ENCODE data around the gene EFTUD2. TPM values are rescaled to one million over a fixed set of nuclear protein-coding genes. Genes with fewer than 3 reads are reported as not detected.

The EFTUD2 gene
- total RNA-seq, 2 donors from 2014 or later: 72.6 to 77.5 TPM

DNA sequence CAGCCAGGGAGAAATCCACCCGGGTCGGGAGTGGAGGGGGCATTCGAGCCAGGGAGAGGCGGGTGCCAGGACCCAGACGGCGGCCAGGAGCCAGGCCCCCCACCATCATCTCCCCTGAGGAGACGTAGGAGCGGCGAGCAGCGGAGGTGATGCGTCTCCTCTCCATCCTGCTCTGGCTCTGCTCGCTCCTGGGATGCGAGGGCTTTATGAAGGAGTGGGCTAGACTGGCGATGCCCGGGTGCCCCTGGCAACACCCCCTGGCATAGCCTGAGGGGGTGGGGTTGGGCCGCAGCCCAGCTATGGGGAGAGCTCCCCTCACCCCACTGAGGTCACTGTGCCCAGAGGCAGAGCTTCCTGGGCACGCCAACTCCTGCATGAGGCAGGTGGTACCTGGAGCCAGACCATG lies 16.1 kb upstream of the EFTUD2 start, which contains the start of gene GFAP:
Gene GFAP (minus strand): TSS at position 180 of the 406 bp plus-strand sequence. CDS start 14 bp downstream, at position 166.
- ATAC-seq: no peak
- intact Hi-C loops (cut with DNase I, micrococcal nuclease): loop anchor here in 1 of 2 donors (10.0 kb wide), 1 partner anchor 189 kb away; no protein-coding TSS in a partner anchor
- no peak for DNase-seq

DNA sequence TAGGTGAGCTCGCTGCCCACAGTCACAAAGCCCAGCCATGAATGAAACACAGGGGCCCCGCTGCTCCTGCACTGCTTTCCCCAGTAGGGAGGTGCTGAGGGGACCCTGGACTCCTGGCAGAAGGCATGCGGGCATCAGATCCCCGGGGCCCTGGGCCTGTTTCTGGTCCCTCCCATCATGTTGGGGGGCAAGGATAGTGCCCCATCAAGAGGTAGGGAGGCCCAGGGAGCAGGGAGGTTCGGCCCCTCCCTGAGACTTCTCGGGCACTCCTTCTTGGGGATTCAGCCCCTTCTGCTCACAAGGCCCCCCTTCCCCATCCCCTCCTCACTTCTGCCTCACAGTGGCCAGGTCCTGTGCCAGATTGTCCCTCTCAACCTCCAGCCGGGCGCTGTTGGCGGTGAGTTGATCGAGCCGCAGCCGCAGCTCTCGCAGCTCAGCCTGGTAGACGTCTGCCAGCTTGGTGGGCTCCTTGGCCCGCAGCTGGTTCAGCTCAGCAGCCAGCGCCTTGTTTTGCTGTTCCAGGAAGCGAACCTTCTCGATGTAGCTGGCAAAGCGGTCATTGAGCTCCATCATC lies 15.5 kb upstream of the EFTUD2 start:
- no peak for ATAC-seq
- intact Hi-C loops (cut with DNase I, micrococcal nuclease): loop anchor here in 1 of 2 donors (10.0 kb wide), 1 partner anchor 190 kb away; no protein-coding TSS in a partner anchor
- DNase-seq: peak in 1 of 2 donors; percentile 24

DNA sequence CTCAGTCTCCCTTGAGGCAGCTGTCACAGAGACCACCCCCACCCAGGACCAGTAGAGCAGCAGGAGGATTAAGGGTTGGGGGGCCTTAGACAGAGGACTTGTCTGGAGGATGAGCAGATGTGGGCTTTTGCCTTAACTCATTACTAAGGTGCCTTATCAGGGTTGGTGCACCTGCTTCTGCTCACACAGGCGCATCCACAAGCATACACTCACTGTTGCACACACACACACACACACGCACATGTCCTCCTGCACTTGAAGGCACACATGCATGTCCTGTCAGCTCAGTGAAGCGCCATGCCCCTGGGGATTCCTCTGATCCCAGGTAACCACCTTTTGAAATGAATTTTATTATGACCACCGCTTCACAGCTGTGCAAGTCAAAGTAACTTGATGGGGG lies 14.9 kb upstream of the EFTUD2 start:
- ATAC-seq (no peak), DNase-seq (no peak)
- intact Hi-C loops (cut with DNase I, micrococcal nuclease): loop anchor here in 1 of 2 donors (10.0 kb wide), 1 partner anchor 191 kb away; no protein-coding TSS in a partner anchor

DNA sequence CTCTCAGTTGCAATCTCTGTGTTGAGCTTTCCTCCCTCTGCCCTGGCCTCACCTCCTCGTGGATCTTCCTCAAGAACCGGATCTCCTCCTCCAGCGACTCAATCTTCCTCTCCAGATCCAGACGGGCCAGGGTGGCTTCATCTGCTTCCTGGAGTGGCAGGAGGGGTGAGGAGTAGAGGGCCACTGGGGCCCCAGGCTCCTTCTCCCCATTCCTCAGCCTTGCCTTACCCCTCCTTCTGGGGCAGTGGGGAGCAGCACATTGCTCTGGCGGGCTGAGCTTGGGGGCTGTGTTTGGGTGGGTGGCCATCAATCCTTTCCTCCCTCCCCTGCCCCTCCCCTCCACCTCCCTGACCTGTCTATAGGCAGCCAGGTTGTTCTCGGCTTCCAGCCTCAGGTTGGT lies 14.4 kb upstream of the EFTUD2 start:
- intact Hi-C loops (cut with DNase I, micrococcal nuclease): loop anchor here in 1 of 2 donors (10.0 kb wide), 1 partner anchor 191 kb away; no protein-coding TSS in a partner anchor
- DNase-seq: peak in 1 of 2 donors; percentile 11
- ATAC-seq: no peak

DNA sequence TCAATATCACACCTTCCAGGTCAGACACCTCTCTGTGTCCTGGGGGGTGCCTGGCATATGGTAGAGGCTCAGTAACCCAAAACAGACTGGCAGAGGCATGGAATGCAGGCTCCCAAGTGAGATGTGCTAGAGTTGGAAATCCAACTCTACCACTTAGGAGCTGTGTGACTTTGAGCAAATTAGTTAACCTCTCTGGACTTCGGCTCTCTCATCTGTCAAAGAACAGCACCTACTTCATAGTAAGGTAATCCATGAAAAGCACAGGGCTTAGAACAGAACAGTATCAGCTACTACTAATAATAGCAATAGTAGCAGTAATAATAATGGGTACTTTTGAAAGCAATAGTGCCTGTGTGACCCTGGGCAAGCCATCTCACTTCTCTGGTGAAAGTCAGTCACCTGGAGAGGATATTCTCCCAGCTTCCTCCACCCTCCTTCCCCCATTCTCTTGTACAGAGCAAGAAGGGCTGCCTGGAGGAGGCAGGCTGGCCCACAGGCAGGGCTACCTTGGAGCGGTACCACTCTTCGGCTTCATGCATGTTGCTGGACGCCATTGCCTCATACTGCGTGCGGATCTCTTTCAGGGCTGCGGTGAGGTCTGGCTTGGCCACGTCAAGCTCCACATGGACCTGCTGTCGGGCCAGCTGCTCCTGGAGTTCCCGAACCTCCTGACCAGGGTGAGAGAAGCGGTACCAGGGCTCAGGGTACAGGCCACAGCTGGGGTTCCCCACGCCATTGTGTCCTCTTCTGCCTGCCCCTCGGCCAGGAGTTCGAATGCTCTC lies 13.7 kb upstream of the EFTUD2 start:
- DNase-seq (no peak), ATAC-seq (no peak)
- intact Hi-C loops (cut with DNase I, micrococcal nuclease): loop anchor here in 1 of 2 donors (10.0 kb wide), 1 partner anchor 192 kb away; no protein-coding TSS in a partner anchor

DNA sequence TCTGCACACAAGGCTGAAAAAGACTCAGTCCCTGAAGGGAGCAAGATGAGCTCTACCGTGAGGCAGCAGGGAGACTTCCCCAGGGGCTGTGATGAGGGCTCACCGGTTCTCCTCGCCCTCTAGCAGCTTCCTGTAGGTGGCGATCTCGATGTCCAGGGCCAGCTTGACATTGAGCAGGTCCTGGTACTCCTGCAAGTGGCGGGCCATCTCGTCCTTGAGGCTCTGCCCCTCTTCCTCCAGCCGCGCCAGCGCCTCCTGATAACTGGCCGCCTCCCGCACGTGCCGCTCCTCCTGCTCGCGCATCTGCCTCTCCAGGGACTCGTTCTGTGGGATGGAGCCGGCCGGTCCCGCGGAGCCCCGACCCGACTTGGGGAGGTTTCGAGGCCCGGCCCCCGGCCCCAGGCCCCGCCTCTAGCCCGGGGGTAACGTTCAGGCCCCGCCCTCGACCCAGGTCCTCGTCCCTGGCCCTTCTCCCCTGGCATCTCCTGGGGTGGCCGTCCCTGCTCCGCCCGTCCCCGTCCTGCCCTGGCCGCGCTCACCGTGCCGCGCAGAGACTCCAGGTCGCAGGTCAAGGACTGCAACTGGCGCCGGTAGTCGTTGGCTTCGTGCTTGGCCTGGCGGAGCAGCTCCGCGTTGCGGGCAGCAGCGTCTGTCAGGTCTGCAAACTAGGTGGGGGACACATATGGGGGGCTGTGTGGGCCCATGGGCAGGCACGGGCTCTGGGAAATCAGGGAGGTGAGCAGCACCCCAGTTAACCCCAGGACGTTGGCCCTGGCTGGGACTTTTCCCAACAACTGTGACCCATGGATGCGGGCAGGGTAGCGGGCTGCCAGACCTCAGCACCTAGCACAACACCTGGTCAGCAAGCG lies 12.1 kb upstream of the EFTUD2 start:
- DNase-seq (peak; percentile 64 to 72), ATAC-seq (peak; percentile 80)
- intact Hi-C loops (cut with DNase I, micrococcal nuclease): loop anchor here in 1 of 2 donors (10.0 kb wide), 1 partner anchor 193 kb away; no protein-coding TSS in a partner anchor

DNA sequence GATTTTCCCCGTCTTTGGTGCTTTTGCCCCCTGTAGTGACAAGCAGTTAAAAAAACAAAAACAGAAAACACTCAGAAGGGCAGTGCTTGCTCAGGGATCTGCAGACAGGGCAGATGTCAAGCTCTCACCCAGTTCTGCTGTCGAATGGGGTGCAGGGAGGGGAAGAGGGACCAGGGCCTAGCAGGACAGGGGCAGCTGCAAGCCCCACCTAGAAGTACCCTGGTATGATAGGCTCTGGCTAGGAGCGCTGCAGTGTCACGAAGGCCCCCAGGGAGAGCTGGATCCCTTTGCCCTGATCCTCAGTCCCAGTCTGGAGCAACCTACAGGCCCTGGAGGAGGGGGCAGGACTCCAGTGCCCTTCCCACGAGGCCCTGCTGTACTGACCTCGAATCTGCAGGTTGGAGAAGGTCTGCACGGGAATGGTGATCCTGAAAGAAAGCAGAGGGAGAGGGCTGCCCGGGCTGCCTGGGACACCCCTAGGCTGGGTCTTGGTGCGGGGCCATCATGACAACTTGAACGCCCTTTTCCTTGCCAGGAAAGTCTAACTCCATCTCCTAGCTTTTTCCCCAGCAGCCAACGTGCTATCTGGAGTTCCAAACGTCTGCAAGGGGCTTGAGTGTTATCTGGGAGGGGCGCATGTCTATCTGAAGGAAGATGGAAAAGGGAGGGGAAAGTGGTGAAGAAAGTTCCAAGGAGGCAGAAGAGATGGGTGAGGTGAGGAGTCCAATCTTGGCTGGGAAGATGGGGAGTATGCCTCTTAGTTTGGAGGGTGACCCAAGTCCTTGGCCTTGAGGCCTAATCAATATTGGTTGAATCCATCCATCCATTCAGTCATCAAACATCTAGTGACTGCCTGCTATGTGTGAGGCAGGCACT lies 11.2 kb upstream of the EFTUD2 start:
- ATAC-seq (no peak), DNase-seq (no peak)
- intact Hi-C loops (cut with DNase I, micrococcal nuclease): loop anchor here in 1 of 2 donors (10.0 kb wide), 1 partner anchor 194 kb away; no protein-coding TSS in a partner anchor

DNA sequence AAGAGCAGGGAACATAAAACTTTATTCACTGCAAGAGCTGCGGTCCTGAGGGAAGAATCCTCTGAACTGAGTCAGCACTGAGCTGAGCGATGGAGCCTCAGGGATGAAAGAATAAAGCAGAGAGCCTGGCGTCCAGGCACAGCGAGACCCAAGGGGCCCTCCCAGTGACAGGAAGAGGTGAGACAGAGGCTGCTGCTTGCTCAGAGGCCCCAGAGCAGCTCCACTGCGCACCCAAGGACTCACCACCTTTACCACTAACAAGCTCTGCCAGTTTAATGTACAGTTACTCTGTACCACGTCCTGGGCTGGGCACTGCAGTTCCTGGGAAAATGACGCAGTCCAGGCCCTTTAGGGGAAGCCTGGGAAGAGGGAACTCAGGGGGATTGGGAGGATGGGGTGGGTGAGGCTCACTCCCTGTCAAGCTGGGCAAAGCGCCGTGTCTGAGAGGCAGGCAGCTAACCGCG lies 10.5 kb upstream of the EFTUD2 start:
- ATAC-seq (no peak), DNase-seq (no peak)
- intact Hi-C loops (cut with DNase I, micrococcal nuclease): loop anchor here in 1 of 2 donors (10.0 kb wide), 1 partner anchor 195 kb away; no protein-coding TSS in a partner anchor

DNA sequence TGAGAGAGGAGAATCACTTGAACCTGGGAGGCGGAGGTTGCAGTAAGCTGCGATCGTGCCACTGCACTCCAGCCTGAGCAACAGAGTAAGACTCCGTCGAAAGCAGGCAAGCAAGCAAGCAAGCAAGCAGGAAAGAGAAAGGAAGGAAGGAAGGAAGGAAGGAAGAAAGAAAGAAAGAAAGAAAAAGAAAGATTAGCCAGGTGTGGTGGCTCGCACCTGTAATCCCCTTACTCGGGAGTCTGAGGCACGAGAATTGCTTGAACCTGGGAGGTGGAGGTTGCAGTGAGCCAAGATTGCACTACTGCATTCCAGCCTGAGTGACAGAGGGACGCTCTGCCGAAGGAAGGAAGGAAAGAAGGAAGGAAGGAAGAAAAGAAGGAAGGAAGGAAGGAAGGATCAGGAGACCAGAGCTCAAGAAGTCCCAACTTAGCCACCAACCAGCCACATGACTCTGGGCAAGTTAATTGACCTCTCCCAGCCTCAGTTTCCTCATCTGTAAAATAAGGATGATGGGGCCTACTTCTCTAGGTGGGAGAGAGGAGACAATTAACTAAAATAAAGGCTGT lies 9.6 kb upstream of the EFTUD2 start:
- no peak for ATAC-seq
- intact Hi-C loops (cut with DNase I, micrococcal nuclease): no loop called here
- DNase-seq: no peak

DNA sequence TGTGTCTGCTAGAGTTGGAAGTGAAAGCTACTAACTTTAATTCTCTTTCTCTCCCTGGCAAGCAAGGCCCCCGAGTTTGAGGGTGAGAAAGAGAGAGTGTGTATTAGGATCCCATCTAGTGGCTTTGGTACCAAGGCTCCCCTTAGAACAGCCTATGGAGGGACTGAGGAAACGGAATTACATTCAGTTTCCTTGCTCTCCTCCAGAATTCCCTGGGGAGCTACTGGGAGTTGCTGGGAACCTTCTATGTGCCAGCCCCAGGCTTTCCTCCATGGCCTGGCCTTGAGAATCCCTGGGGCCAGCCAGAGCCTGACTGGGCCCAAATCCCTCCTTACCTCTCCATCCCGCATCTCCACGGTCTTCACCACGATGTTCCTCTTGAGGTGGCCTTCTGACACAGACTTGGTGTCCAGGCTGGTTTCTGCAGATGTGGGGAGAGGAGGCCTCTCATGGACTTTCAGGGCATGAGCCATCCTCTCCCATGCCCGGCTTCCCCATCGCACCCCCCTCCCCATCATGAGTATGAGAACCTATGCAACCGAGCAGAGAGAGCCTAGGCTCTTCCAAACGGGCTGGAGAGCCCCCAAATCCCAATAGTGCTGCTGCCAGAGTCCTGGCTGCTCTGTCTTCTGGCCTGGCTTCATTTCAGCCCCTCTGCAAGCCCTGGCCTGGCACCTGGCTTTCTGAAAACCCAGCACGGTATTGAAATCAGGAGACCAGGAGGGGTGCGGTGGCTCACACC lies 8.7 kb upstream of the EFTUD2 start:
- intact Hi-C loops (cut with DNase I, micrococcal nuclease): no loop called here
- DNase-seq (no peak), ATAC-seq (no peak)

DNA sequence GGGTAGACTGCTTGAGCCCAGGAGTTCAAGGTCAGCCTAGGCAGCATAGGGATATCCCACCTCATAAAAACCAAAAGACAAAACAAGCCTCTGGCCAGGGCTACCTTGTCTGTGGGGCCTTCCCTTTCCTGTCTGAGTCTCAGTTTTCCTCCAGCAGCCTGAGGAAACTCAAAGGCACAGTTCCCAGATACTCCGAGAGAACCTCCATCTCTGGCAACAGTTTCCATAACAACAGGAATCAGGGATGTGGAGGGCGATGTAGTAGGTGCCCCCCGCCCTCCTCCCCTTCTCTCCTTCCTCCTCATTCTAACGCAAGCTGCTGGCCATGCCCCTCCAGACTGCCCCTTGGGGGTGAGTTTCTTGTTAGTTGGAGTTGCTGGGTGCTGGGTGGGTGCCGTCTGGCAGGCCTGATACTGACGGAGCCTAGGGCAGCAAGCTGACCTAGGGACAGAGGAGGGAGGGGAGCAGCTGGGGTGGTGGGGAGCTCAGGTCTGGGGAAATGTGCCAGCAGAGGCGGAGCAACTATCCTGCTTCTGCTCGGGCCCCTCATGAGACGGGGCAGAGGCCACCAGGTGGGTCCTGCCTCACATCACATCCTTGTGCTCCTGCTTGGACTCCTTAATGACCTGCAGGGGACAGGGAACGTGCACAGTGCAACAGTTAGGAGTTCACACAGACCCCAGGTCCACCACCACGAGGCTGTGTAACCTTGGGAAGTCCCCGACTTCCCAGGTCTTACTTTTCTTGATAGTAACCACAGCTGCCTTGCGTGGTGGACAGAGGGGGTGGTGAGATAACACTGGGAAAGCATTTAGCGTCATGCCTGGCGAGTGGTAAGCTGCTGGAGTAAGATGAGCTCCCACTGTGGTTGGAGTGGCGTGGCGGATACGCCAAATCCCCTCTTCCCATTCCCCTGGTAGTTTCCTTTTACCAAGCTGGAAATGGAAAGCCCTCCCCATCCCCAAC lies 7.8 kb upstream of the EFTUD2 start:
- ATAC-seq (no peak), DNase-seq (no peak)
- intact Hi-C loops (cut with DNase I, micrococcal nuclease): no loop called here

DNA sequence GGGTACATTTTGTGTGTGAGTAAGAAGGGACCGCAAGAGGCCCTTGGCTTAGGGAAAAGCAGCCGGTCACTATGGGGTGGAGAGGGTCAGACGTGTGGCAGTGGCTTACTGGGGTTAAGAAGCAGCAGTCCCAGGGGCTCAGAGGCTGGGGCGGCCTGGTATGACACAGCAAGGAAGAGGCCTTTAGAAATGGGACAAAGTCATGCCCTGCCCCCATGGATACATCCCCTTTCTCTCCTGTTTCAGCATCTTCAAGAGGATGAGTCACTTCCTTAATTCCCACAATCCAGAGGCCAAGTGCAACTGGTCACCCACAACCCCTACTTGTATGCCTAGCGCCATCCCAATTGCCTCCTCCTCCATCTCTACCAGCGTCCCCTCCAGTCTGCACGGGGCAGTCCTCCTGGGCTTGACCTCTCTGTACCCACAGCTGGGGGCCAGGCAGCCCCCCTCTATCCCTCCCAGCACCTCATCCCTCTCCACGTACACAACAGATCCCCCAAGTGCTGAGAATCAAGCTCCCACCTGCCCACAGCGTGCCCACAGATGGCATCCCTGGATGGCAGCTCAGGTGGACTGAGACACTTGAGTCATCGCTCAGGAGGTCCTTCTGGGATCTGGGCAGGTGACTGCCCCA lies 6.9 kb upstream of the EFTUD2 start:
- intact Hi-C loops (cut with DNase I, micrococcal nuclease): no loop called here
- ATAC-seq (peak; percentile 2), DNase-seq (no peak)

DNA sequence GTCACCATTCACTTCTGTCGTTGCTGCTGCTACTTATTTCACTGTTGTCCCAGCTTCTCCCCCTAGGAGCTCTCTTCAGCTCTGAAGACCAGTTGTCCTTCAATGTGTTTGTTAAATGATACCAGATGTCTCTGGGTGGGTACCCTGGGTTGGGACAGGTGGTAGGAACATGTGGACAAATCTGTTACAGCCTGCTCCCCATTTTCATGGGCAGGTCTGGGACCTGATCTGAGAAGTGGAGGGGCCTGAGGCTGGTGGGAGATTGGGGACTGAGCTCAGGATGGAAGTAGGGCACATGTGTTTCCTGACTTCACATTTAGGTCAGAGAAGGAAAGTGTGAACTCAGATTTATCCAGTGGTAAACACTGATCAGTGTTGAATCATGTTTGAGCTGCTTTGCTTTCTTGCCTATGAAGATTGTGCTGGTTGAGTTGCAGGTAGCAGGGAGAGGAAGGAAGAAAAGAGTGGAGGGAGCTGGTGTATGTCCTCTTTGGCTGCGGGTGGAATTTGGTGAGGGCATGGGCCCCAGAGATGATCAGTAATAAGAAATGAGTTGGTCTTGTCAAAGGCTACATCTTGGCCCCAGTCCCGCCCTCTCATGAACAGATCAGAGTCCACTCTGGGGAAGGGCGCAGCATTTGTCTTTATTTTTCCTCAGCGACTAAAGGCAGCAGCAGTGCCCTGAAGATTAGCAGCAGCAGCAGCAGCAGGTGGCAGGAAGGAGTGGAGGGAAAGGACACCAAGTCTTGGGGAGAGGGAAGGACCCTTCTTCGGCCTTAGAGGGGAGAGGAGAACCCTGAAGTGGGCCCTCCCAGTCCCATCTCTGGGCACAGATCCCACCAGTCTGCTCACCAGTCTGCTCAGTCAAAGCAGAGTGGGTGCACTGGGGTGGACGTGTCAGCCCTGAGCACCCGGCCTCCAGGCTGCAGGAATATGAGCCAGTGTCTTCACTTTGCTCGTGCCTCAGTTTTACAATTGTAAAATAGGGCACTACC lies 6.1 kb upstream of the EFTUD2 start:
- peak; percentile 58 to 74 for DNase-seq
- peak; percentile 86 for ATAC-seq
- intact Hi-C loops (cut with DNase I, micrococcal nuclease): no loop called here
